Transverse colon (tissue), 4 donors: ENCODE results near the gene SRSF9. TPM values are rescaled to one million over a fixed set of nuclear protein-coding genes. Genes with fewer than 3 reads are reported as not detected.
A peak's percentile ranks its signal among the peaks of the same experiment; 100 is the strongest.

Experiments used
- DNase-seq: peaks from one replicate; pipeline ENCODE4 v3.0.0-alpha.2; 2019
- H3K27ac ChIP-seq, 4 donors: fragments of 200-600 bp; sonication (generic); 2 replicates each; pipeline ENCODE4 v1.5.1; 2016 to 2018; ENCODE audit warnings: inconsistent platforms in 4 of 4
- H3K27me3 ChIP-seq: fragments of 200-600 bp; sonication (generic); 2 replicates; pipeline ENCODE4 v1.5.1; 2017; ENCODE audit warnings: inconsistent platforms
- H3K36me3 ChIP-seq, 4 donors: fragments of 200-600 bp; sonication (generic); 2 replicates each; pipeline ENCODE4 v1.5.1; 2017 to 2019; ENCODE audit warnings: inconsistent platforms in 4 of 4
- H3K4me1 ChIP-seq, 4 donors: fragments of 200-600 bp; sonication (generic); 2 replicates each; pipeline ENCODE4 v1.5.1; 2017 to 2020; ENCODE audit warnings: inconsistent platforms in 4 of 4
- H3K4me3 ChIP-seq, 4 donors: fragments of 200-600 bp; sonication (generic); 1 replicate in 1 of 4; 2 replicates in 3 of 4; pipeline versions ENCODE4 v1.5.1 to v1.6.1; 2017 to 2019; ENCODE audit warnings: inconsistent platforms in 4 of 4
- H3K9me3 ChIP-seq, 2 donors: fragments of 200-600 bp; sonication (generic); 2 replicates each; pipeline ENCODE4 v1.5.1; 2017 to 2019; ENCODE audit warnings: inconsistent platforms in 2 of 2
- EP300 ChIP-seq: sonication (generic); formaldehyde crosslinking; IDR thresholded peaks from one replicate; pipeline ENCODE4 v1.6.1; 2017; ENCODE audit warnings: antibody characterized with exemption, low read depth
- POLR2A ChIP-seq: fragments of 450-650 bp; IDR thresholded peaks from one replicate; pipeline ENCODE4 v1.6.1; 2016; ENCODE audit warnings: antibody characterized with exemption, mild to moderate bottlenecking, moderate library complexity
- POLR2AphosphoS5 ChIP-seq, 3 donors: sonication (generic); formaldehyde crosslinking; IDR thresholded peaks; one replicate each; pipeline ENCODE4 v1.6.1; 2016; ENCODE audit warnings: antibody characterized with exemption in 3 of 3
- WGBS, 2 donors: methylation state at CpG; one replicate each; pipeline ENCODE4 v1.1.5; 2018; ENCODE audit warnings: low coverage in 1 of 2; 5-methylcytosine and 5-hydroxymethylcytosine counted together
- in situ Hi-C, 4 donors: fragments of 200-750 bp; cut with MboI; loops; one replicate each; pipeline versions ENCODE4 v1.15.0 to v1.15.1; 2017; ENCODE audit warnings: low sequenced_read_pairs in 3 of 4, low pct_ligation_motif_present in 1 of 4, low pct_unique_long_range_greater_than_20kb in 1 of 4
- intact Hi-C: fragments of 100-400 bp; cut with DNase I; formaldehyde crosslinking; loops from one replicate; pipeline ENCODE4 v1.15.1; 2023; ENCODE audit warnings: low total_unique reads
- total RNA-seq, 4 donors: library from RNA; depleted of rRNA; stranded (reverse); fragments of >200 nt; gene quantifications; one replicate each; pipeline ENCODE4 v1.1.0, GENCODE V29; 2016
- TF ChIP-seq, protein P1 (sequence below), 5 experiments: fragments of 200-600 bp in 3 of 5; fragments of 450-650 bp in 2 of 5; sonication (generic) in 3 of 5; IDR thresholded peaks; 1 replicate in 2 of 5; 2 replicates in 3 of 5; pipeline ENCODE4 v1.5.1; 2016 to 2017; ENCODE audit warnings: antibody characterized with exemption in 5 of 5, inconsistent platforms in 3 of 5, mild to moderate bottlenecking in 2 of 5, moderate library complexity in 1 of 5

SRSF9 gene
- total RNA-seq, 4 donors from 2014 or later, result 33.7 to 93.8 (median 64.5) TPM

DNA sequence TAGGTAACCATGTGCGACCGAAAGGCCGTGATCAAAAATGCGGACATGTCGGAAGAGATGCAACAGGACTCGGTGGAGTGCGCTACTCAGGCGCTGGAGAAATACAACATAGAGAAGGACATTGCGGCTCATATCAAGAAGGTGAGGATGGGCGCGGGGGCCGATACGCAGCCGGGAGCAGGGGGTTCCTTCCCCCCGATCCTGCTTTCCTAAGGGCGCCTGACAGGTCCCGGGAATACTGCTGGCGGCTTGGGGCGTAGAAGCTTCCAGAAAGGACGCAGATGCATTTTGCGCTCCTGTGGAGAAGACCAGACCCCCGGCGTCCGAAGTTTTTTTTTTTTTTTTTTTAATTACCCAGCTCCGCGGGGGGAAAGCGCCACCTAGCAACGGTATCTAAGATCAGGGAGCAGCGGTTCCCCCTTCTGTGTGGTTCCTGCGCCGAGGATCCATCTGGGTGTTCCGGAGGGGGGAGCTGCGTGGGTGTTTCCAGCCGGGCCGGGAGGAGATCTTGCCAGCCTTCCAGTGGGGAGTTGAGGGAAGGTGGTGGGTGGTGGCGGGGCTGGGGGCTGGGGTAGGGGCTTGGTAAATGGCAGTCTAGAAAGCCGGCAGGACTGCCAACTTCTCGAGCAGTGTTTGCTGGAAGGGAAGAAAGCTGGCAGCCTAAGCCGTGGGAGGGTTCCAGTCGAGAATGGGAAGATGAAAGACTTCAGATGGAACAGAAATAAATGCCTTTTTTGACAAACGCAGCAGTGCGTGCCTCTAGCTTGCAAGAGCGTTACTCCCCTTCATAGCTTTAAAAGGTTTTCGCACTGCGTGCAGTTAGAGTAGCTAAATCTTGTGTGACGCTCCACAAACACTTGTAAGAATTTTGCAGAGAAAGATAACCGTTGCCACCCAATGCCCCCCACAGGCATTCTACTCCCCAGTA is 27.1 kb upstream of the SRSF9 start:
- H3K9me3 ChIP-seq, result no peaks in the 10 kb centered on the region
- in situ Hi-C loops, result no loop called here
- peak overlapping the region; percentile 88 to 94 (median 93) for H3K27ac ChIP-seq
- intact Hi-C loops, result no loop called here
- TF ChIP-seq POLR2AphosphoS5 (IDR thresholded peaks at IDR 0.05), result no peak
- no peak for TF ChIP-seq EP300
- TF ChIP-seq, protein P1, sequence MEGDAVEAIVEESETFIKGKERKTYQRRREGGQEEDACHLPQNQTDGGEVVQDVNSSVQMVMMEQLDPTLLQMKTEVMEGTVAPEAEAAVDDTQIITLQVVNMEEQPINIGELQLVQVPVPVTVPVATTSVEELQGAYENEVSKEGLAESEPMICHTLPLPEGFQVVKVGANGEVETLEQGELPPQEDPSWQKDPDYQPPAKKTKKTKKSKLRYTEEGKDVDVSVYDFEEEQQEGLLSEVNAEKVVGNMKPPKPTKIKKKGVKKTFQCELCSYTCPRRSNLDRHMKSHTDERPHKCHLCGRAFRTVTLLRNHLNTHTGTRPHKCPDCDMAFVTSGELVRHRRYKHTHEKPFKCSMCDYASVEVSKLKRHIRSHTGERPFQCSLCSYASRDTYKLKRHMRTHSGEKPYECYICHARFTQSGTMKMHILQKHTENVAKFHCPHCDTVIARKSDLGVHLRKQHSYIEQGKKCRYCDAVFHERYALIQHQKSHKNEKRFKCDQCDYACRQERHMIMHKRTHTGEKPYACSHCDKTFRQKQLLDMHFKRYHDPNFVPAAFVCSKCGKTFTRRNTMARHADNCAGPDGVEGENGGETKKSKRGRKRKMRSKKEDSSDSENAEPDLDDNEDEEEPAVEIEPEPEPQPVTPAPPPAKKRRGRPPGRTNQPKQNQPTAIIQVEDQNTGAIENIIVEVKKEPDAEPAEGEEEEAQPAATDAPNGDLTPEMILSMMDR (IDR thresholded peaks at IDR 0.05), result peak in 1 of 5 experiments; percentile 8
- peaks cover 0 to 8% (median 3%) of the 10 kb centered on the region in 4 donors for H3K36me3 ChIP-seq
- H3K4me3 ChIP-seq, result peak overlapping the region; percentile 71 to 88 (median 82)
- peak; percentile 65 for DNase-seq
- peaks cover 14 to 27% (median 19%) of the 10 kb centered on the region in 4 donors for H3K4me1 ChIP-seq
- H3K27me3 ChIP-seq, result no peaks in the 10 kb centered on the region
- 0 to 6% methylated on average over 3 to 47 of the region's 47 CpGs for WGBS, 2 donors

DNA sequence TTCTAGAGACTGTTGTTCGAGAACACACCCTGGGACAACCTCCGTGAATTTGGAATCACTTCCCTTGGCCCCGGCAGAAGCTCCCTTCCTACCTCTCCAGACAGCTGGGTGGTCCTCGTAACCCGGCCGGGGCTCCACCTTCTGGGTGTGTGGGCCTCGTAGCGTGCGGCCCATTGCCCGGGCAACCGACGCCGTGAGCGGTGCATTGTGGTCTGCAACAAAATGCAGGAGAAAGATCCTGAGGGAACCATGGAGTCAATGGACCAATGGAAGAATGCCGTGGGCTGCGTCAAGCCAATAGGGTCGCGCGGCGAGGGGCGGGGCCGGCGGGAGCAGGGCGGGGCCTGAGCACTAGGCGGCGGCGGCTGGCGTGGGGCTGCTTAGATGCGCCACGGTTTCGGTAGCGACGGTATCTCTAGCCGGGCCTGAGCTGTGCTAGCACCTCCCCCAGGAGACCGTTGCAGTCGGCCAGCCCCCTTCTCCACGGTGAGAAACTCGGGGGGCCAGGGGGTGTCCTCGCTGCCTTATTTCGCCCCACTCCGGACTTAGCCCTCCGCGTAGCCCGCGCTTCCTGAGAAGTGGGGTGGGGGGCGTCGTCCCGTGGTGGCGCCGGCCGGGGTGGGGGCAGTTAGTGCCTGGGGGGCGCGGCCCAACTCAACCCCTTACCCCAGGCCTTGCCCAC is 26.3 kb upstream of the SRSF9 start, which contains the start of gene DYNLL1:
Gene DYNLL1 (plus strand): TSS at position 383 of the 682 bp plus-strand sequence. CDS start 309 bp downstream, outside the sequence.
- Histone ChIP-seq H3K4me3 (peak within 1 kb of the TSS; percentile 71 to 88 (median 82)), H3K9me3 (no peaks in the 10 kb centered on the region), H3K4me1 (peaks cover 14 to 27% (median 19%) of the 10 kb centered on the region in 4 donors), H3K27me3 (no peaks in the 10 kb centered on the region), H3K27ac (peak within 1 kb of the TSS; percentile 88 to 94 (median 93)), H3K36me3 (peaks cover 0 to 8% (median 3%) of the 10 kb centered on the region in 4 donors)
- intact Hi-C loops (no loop called here), in situ Hi-C loops (no loop called here)
- WGBS, 2 donors, result 0% methylated on average over 7 to 42 of the region's 53 CpGs
- peak; percentile 98 for DNase-seq
- TF ChIP-seq POLR2A (peak; percentile 92), POLR2AphosphoS5 (IDR thresholded peaks at IDR 0.05) (peak; percentile 95 to 97 (median 97)), EP300 (no peak)
- TF ChIP-seq, protein P1 (IDR thresholded peaks at IDR 0.05), result peak in 1 of 5 experiments; percentile 5

DNA sequence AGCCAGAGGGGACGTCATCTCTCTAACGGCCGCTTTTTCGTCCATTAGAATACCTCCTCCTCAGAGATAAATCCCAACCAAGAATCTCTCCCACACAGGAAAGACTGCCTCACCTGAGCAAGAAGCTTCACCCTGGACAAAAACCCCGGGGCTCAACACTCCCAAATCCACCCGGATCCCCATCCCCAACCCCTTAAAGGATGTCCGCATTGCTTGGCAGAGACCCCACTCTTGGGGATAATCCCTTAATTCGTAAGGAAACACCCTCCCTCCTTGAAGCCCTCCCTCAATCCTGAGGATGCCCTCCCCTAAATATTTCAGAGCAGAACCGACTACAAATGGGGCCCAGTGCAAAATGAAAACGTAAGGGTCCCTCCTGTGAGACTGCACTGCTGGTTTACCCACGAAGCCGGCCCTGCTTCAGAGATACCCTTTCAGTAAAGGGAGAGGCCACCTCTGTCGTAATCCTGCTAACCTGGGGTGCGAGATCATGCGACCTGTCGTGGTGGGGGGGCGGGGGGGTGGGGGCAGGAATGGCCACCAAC is 25.7 kb upstream of the SRSF9 start:
- in situ Hi-C loops (no loop called here), intact Hi-C loops (no loop called here)
- no peaks in the 10 kb centered on the region for H3K27me3 ChIP-seq
- TF ChIP-seq, protein P1 (IDR thresholded peaks at IDR 0.05), result no peak
- TF ChIP-seq EP300, result no peak
- no peak for TF ChIP-seq POLR2A
- no peak for TF ChIP-seq POLR2AphosphoS5 (IDR thresholded peaks at IDR 0.05)
- no peak for DNase-seq
- peaks cover 0 to 8% (median 3%) of the 10 kb centered on the region in 4 donors for H3K36me3 ChIP-seq
- H3K9me3 ChIP-seq, result no peaks in the 10 kb centered on the region
- 0 to 32% methylated on average over 6 to 17 of the region's 17 CpGs for WGBS, 2 donors
- peak overlapping the region; percentile 44 to 85 (median 75) for H3K4me3 ChIP-seq
- peak overlapping the region; percentile 88 to 94 (median 93) for H3K27ac ChIP-seq
- peaks cover 14 to 27% (median 19%) of the 10 kb centered on the region in 4 donors for H3K4me1 ChIP-seq
